Eye (tissue), 1 donor: ENCODE measurements around the gene TSPY10.
"Not testable (repeated sequence)": the region's sequence is repeated elsewhere in the genome, so short reads cannot be mapped to it uniquely, and the experiment has no call there.

Experiments
- DNase-seq: peaks from one replicate; pipeline ENCODE4 v3.0.0-alpha.2; 2015

Gene TSPY10

DNA sequence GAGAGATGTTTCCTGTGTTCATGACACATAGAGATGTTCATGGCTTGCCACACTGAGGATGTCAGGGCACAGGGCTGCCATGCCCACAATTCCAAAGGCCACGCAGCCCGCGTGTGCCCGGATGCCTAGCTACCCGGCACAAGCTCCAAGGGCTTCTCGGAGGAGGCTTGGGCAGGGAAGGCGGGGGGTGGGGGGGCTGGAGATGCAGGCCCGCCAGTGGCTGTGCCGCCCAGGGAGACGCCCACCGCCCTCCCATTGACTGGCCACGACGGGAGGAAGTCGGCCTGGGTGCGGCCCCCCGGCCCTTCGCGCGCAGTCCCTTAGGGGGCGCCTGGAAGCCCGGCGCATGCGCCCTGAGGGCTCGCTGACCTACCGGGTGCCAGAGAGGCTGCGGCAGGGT is at the start of gene TSPY10:
Gene TSPY10 (plus strand): TSS at position 301 of the 400 bp plus-strand sequence. CDS start 46 bp downstream, at position 347.
- DNase-seq = not testable (repeated sequence)

DNA sequence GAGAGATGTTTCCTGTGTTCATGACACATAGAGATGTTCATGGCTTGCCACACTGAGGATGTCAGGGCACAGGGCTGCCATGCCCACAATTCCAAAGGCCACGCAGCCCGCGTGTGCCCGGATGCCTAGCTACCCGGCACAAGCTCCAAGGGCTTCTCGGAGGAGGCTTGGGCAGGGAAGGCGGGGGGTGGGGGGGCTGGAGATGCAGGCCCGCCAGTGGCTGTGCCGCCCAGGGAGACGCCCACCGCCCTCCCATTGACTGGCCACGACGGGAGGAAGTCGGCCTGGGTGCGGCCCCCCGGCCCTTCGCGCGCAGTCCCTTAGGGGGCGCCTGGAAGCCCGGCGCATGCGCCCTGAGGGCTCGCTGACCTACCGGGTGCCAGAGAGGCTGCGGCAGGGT is 40.7 kb upstream of the TSPY10 start, which contains the start of gene TSPY9:
Gene TSPY9 (plus strand): TSS at position 301 of the 400 bp plus-strand sequence. CDS start 46 bp downstream, at position 347.
- DNase-seq = not testable (repeated sequence)

GRCh38 chrY:9504396-9504795 is 23.3 kb upstream of the TSPY10 start:
- not testable (repeated sequence) for DNase-seq

DNA sequence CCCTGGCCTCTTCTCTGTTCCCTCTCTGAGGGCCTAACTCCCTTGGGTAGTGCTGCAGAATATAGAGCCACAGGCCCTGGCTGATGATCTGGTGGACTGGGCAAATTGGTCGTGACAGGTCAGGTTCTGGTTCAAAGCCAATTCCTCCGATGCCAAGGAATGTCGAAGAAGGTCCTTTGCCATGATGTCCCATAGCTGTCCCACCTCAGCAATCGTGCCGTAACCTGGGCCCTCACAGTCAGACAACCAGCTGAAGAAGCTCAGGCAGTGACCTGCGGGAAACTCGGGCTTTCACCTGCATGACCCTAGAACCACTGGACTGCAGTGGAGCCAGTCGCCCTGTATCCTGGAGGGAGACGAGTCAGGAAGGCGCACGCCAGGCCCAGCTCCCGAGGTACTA is 11.4 kb upstream of the TSPY10 start:
- not testable (repeated sequence) for DNase-seq
